Gastrocnemius medialis (tissue), 4 donors: ENCODE results near the gene WNT5A.

Source experiments
- POLR2A ChIP-seq, 2 donors: fragments of 450-650 bp; IDR thresholded peaks; one replicate each; pipeline ENCODE4 v1.6.1; 2017; ENCODE audit warnings: antibody characterized with exemption in 2 of 2, mild to moderate bottlenecking in 2 of 2, moderate library complexity in 2 of 2
- TF ChIP-seq, protein P1 (sequence below), 5 experiments: fragments of 450-650 bp in 3 of 5; fragments of 200-600 bp in 2 of 5; sonication (generic) in 2 of 5; IDR thresholded peaks in 4 of 5; conservative IDR thresholded peaks in 1 of 5; 1 replicate in 4 of 5; 2 replicates in 1 of 5; pipeline ENCODE4 v1.5.1; 2016 to 2019; ENCODE audit warnings: antibody characterized with exemption in 5 of 5, mild to moderate bottlenecking in 3 of 5, moderate library complexity in 3 of 5

DNA sequence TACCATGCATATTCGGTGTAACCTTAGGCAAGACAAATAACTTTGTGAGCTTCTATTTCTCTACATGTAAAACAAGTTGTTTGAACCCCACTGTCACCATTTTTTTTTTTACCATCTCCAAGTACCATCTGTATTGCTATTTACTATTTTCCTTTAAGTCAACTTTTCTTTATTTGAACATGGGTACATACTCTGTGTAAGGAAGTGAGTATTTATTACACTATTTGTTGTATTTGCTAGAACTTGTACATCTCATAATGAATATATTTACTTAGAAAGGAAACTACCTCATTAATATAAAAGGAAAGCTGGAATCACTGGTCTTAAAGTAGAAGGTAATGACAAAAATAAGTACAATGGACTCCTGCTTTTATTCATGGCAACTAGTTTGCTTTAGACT, 69.9 kb downstream of the WNT5A start:
- TF ChIP-seq, protein P1, sequence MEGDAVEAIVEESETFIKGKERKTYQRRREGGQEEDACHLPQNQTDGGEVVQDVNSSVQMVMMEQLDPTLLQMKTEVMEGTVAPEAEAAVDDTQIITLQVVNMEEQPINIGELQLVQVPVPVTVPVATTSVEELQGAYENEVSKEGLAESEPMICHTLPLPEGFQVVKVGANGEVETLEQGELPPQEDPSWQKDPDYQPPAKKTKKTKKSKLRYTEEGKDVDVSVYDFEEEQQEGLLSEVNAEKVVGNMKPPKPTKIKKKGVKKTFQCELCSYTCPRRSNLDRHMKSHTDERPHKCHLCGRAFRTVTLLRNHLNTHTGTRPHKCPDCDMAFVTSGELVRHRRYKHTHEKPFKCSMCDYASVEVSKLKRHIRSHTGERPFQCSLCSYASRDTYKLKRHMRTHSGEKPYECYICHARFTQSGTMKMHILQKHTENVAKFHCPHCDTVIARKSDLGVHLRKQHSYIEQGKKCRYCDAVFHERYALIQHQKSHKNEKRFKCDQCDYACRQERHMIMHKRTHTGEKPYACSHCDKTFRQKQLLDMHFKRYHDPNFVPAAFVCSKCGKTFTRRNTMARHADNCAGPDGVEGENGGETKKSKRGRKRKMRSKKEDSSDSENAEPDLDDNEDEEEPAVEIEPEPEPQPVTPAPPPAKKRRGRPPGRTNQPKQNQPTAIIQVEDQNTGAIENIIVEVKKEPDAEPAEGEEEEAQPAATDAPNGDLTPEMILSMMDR (IDR thresholded peaks at IDR 0.05 in 4 of 5, conservative IDR thresholded peaks at IDR 0.05 in 1 of 5): no peak
- TF ChIP-seq POLR2A (IDR thresholded peaks at IDR 0.05): no peak
